Activated CD8-positive, alpha-beta T cell treated with anti-CD3 and anti-CD28 coated beads for 36 hours (primary cell): ENCODE results near the gene GH1. TPM values are rescaled to one million over a fixed set of nuclear protein-coding genes. Genes with fewer than 3 reads are reported as not detected.

Experiments
- ATAC-seq: fragments of 200-7000 bp; cut with Tn5 transposase; one replicate; pipeline ENCODE4 v1.10.0; 2021; ENCODE audit warnings: mild to moderate bottlenecking, moderate library complexity
- CTCF ChIA-PET: fragments of 350-600 bp; sonication (Branson Sonifier 250); formaldehyde crosslinking; loops from one replicate; lab custom pipeline; 2021; ENCODE audit warnings: antibody characterized with exemption; lab: Charles Lee
- POLR2A ChIA-PET: fragments of 350-600 bp; sonication (Branson Sonifier 250); formaldehyde crosslinking; loops from one replicate; lab custom pipeline; 2021; ENCODE audit warnings: antibody characterized with exemption; lab: Charles Lee
- DNase-seq: peaks from one replicate; pipeline ENCODE4 v3.0.0-alpha.2; 2020
- H3K27ac Mint-ChIP-seq: one replicate; pipeline ENCODE4 v1.8.0; 2021; ENCODE audit warnings: mild to moderate bottlenecking, mixed read lengths
- H3K27me3 Mint-ChIP-seq: one replicate; pipeline ENCODE4 v1.8.0; 2021; ENCODE audit warnings: mixed read lengths
- H3K36me3 Mint-ChIP-seq: one replicate; pipeline ENCODE4 v1.8.0; 2021; ENCODE audit warnings: low read depth, mixed read lengths
- H3K4me1 Mint-ChIP-seq: one replicate; pipeline ENCODE4 v1.8.0; 2021; ENCODE audit warnings: low read depth, mixed read lengths
- H3K4me3 Mint-ChIP-seq: one replicate; pipeline ENCODE4 v1.8.0; 2021; ENCODE audit warnings: mild to moderate bottlenecking, moderate library complexity, mixed read lengths
- H3K9me3 Mint-ChIP-seq: one replicate; pipeline ENCODE4 v1.8.0; 2021; ENCODE audit warnings: mixed read lengths
- intact Hi-C: fragments of 100-400 bp; cut with micrococcal nuclease; formaldehyde crosslinking; loops from one replicate; pipeline ENCODE4 v1.10.0; 2022
- total RNA-seq, 2 experiments: library from RNA; stranded (reverse); gene quantifications; one replicate each; pipeline ENCODE4 v1.2.3, GENCODE V29; 2021
- TF ChIP-seq, protein P1 (sequence below): fragments of 200-600 bp; IDR thresholded peaks from one replicate; pipeline ENCODE4 v1.8.0; 2022; ENCODE audit warnings: antibody characterized with exemption, mild to moderate bottlenecking

GH1 gene
- total RNA-seq, 2 experiments from 2014 or later = not detected

DNA sequence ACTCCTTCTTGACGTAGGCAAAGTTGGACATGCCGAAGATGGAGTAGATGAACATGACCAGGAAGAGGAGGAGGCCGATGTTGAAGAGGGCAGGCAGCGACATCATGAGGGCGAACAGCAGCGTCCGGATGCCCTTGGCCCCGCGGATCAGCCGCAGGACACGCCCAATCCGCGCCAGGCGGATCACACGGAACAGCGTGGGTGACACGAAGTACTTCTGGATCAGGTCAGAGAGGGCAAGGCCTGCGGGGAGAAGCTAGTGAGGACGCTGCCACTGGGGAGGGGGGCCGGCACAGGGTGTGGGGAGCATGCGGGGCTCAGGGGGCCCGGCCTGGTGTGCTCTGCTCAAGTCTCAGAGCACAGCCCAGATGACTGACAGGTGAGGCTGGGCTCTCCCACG, 23.1 kb upstream of the GH1 start:
- Mint-ChIP-seq H3K36me3 (no peaks in the 10 kb centered on the region), H3K27me3 (no peaks in the 10 kb centered on the region), H3K9me3 (no peaks in the 10 kb centered on the region), H3K4me3 (no peak overlapping the region), H3K4me1 (peaks cover 16% of the 10 kb centered on the region), H3K27ac (no peak overlapping the region)
- DNase-seq = no peak
- POLR2A ChIA-PET = no interaction called here
- ATAC-seq = no peak
- intact Hi-C loops = no loop called here
- TF ChIP-seq, protein P1, sequence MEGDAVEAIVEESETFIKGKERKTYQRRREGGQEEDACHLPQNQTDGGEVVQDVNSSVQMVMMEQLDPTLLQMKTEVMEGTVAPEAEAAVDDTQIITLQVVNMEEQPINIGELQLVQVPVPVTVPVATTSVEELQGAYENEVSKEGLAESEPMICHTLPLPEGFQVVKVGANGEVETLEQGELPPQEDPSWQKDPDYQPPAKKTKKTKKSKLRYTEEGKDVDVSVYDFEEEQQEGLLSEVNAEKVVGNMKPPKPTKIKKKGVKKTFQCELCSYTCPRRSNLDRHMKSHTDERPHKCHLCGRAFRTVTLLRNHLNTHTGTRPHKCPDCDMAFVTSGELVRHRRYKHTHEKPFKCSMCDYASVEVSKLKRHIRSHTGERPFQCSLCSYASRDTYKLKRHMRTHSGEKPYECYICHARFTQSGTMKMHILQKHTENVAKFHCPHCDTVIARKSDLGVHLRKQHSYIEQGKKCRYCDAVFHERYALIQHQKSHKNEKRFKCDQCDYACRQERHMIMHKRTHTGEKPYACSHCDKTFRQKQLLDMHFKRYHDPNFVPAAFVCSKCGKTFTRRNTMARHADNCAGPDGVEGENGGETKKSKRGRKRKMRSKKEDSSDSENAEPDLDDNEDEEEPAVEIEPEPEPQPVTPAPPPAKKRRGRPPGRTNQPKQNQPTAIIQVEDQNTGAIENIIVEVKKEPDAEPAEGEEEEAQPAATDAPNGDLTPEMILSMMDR = no peak
- CTCF ChIA-PET = interaction anchor here (1.1 to 2.8 kb wide), 2 partner anchors 23 to 84 kb away, joined by 3 to 11 read pairs; partner anchors contain the start of gene GH1

DNA sequence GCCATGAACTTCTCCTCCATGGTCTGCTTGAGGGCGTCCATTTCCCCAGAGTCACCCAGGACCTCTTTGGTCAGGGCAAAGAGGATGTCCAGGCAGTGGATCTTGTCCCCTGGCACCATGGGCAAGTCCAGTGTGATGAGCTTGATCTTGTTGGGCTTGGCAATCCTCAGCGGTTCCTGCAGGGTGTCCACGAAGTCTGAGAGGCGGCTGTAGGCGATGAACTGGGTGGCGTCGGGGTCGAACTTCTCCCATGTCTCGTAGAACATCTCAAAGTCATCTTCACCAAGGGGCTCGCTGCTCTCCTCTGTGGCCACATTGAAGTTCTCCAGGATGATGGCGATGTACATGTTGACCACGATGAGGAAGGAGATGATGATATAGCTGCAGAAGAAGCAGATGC, 22.5 kb upstream of the GH1 start:
- no peak overlapping the region for H3K4me3 Mint-ChIP-seq
- no peaks in the 10 kb centered on the region for H3K36me3 Mint-ChIP-seq
- H3K27me3 Mint-ChIP-seq = no peaks in the 10 kb centered on the region
- intact Hi-C loops = no loop called here
- ChIA-PET CTCF (interaction anchor here (1.1 to 2.8 kb wide), 2 partner anchors 22 to 84 kb away, joined by 3 to 11 read pairs; partner anchors contain the start of gene GH1), POLR2A (no interaction called here)
- ATAC-seq (no peak), DNase-seq (no peak)
- H3K9me3 Mint-ChIP-seq = no peaks in the 10 kb centered on the region
- peaks cover 10% of the 10 kb centered on the region for H3K4me1 Mint-ChIP-seq
- H3K27ac Mint-ChIP-seq = no peak overlapping the region
- TF ChIP-seq, protein P1 = no peak

DNA sequence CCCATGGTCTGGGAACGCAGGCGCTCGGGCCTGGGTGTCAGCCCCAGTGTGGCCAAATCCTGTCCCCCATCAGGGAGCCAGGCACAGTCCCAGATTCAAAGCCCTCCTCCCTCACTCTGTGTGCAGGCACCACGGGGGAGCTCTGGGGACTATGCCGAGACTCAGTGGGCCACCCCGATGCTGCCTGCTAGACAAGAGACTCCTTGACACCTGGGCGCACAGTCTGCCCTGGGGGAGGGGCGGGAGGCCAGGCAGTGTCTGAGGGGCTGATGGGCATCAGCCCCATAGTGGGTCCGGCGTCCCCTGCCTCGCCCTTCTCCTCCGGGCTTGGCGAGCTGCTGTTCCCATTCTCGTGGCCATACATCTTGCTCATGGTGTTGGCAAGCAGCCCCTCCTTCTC, 21.9 kb upstream of the GH1 start:
- ChIA-PET CTCF (interaction anchor here (0.6 to 2.8 kb wide), 3 partner anchors 22 to 53 kb away, joined by 3 to 11 read pairs (median 3); partner anchors contain the start of gene GH1), POLR2A (no interaction called here)
- Mint-ChIP-seq H3K9me3 (no peaks in the 10 kb centered on the region), H3K27ac (no peak overlapping the region), H3K27me3 (no peaks in the 10 kb centered on the region), H3K4me1 (peaks cover 5% of the 10 kb centered on the region), H3K36me3 (no peaks in the 10 kb centered on the region), H3K4me3 (no peak overlapping the region)
- TF ChIP-seq, protein P1 = no peak
- DNase-seq = no peak
- no peak for ATAC-seq
- intact Hi-C loops = no loop called here

DNA sequence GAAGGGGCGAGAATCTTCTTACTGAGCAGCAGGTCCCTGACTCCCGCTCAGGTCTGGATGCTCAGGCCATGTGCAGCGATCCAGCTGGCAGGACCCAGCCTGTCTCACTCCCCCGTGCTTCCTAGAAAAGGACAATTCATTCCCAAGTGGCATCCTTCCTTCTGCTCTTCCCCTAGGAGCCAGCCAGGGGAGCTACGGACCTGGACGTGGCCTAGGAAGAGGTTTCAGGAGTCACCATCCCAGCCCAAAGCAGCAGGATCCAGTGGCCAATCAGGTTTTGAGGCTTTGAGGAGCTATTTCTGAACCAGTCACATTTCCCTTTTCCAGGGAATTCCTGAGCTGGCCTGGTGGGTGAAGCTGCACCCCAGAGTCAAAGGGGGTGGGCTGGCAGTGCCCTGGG, 21.2 kb upstream of the GH1 start:
- no peak for ATAC-seq
- no peaks in the 10 kb centered on the region for H3K27me3 Mint-ChIP-seq
- intact Hi-C loops = no loop called here
- H3K4me3 Mint-ChIP-seq = no peak overlapping the region
- ChIA-PET POLR2A (interaction anchor here (1.6 kb wide), 1 partner anchor 80 kb away, joined by 4 read pairs; no protein-coding TSS in a partner anchor), CTCF (interaction anchor here (0.6 to 2.8 kb wide), 5 partner anchors 11 to 73 kb away, joined by 3 to 11 read pairs (median 3); partner anchors contain the start of gene GH1)
- no peaks in the 10 kb centered on the region for H3K9me3 Mint-ChIP-seq
- no peak overlapping the region for H3K27ac Mint-ChIP-seq
- H3K4me1 Mint-ChIP-seq = no peaks in the 10 kb centered on the region
- TF ChIP-seq, protein P1 = no peak
- H3K36me3 Mint-ChIP-seq = no peaks in the 10 kb centered on the region
- no peak for DNase-seq

DNA sequence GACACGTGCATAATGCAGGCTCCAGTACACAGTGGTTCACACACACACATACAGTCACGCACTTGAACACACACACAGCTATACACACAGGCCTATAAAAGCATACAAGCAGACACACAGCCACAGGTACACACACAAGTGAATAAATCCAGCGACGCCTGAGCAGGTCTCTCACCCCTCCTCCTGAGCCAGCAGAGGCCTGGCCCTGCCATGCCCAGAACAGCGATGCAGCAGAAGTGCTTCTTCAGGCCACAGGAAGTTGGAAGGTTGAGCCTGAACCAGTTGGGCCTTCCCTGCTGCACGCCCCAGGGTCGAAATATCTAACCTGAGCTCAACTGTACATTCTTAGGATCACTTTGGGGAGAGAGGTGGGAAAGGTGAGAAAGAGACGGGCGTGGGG, 20.8 kb upstream of the GH1 start:
- TF ChIP-seq, protein P1 = no peak
- DNase-seq (no peak), ATAC-seq (no peak)
- ChIA-PET CTCF (interaction anchor here (0.7 to 2.8 kb wide), 3 partner anchors 11 to 51 kb away, joined by 3 to 11 read pairs (median 3); partner anchors contain the start of gene GH1), POLR2A (interaction anchor here (1.6 kb wide), 1 partner anchor 80 kb away, joined by 4 read pairs; no protein-coding TSS in a partner anchor)
- Mint-ChIP-seq H3K4me1 (no peaks in the 10 kb centered on the region), H3K9me3 (no peaks in the 10 kb centered on the region), H3K36me3 (no peaks in the 10 kb centered on the region), H3K4me3 (no peak overlapping the region), H3K27me3 (no peaks in the 10 kb centered on the region), H3K27ac (no peak overlapping the region)
- intact Hi-C loops = no loop called here
